HG02970 (cell line): ENCODE results near the gene LRIG1.

Experiments
- ATAC-seq: cut with Tn5 transposase; IDR thresholded peaks from one replicate; pipeline ENCODE4 v1.9.1; 2021; ENCODE audit warnings: mild to moderate bottlenecking, moderate library complexity, moderate number of reproducible peaks; ENCODE audit not compliant: unreplicated experiment, low FRiP score

LRIG1 gene

GRCh38 chr3:66473692-66474091, 27.1 kb downstream of the LRIG1 start:
- no peak for ATAC-seq

- no peak for ATAC-seq
Measured at GRCh38 chr3:66473181-66473580, 27.6 kb downstream of the LRIG1 start.

GRCh38 chr3:66472313-66473134, 28.3 kb downstream of the LRIG1 start:
- peak; percentile 61 for ATAC-seq

GRCh38 chr3:66470956-66471686, 29.7 kb downstream of the LRIG1 start:
- no peak for ATAC-seq

GRCh38 chr3:66470285-66470684, 30.5 kb downstream of the LRIG1 start:
- ATAC-seq, result no peak

GRCh38 chr3:66469220-66469640, 31.6 kb downstream of the LRIG1 start:
- ATAC-seq, result peak; percentile 72

GRCh38 chr3:66467996-66468735, 32.7 kb downstream of the LRIG1 start:
- no peak for ATAC-seq

- ATAC-seq, result no peak
Measured at GRCh38 chr3:66466606-66467270, 34.1 kb downstream of the LRIG1 start.

GRCh38 chr3:66465587-66465986, 35.2 kb downstream of the LRIG1 start:
- no peak for ATAC-seq

- no peak for ATAC-seq
Measured at GRCh38 chr3:66465034-66465433, 35.8 kb downstream of the LRIG1 start.

GRCh38 chr3:66464512-66464894, 36.3 kb downstream of the LRIG1 start:
- no peak for ATAC-seq

- no peak for ATAC-seq
Measured at GRCh38 chr3:66463730-66464511, 36.9 kb downstream of the LRIG1 start.

GRCh38 chr3:66463054-66463631, 37.7 kb downstream of the LRIG1 start:
- ATAC-seq, result no peak

GRCh38 chr3:66457252-66457651, 43.6 kb downstream of the LRIG1 start:
- ATAC-seq, result no peak

- ATAC-seq, result no peak
Measured at GRCh38 chr3:66456711-66457173, 44.1 kb downstream of the LRIG1 start.

- no peak for ATAC-seq
Measured at GRCh38 chr3:66454464-66454859, 46.4 kb downstream of the LRIG1 start.

- ATAC-seq, result no peak
Measured at GRCh38 chr3:66453651-66454463, 47.0 kb downstream of the LRIG1 start.

GRCh38 chr3:66452303-66453011, 48.4 kb downstream of the LRIG1 start:
- ATAC-seq, result no peak
